Stimulated activated CD4-positive, alpha-beta T cell treated with anti-CD3 and anti-CD28 coated beads, Interleukin-1b, Interleukin-23, amount 100 ng/mL, for 48 hours (primary cell): ENCODE results near the gene HCAR2.
"Not testable (repeated sequence)": the region's sequence is repeated elsewhere in the genome, so short reads cannot be mapped to it uniquely, and the experiment has no call there.

ENCODE experiments used
- DNase-seq: peaks from one replicate; pipeline ENCODE4 v3.0.0-alpha.2; 2020

The HCAR2 gene

GRCh38 chr12:122715211-122715610 is 12.1 kb upstream of the HCAR2 start:
- DNase-seq = not testable (repeated sequence)

GRCh38 chr12:122713491-122714188 is 10.5 kb upstream of the HCAR2 start:
- DNase-seq = not testable (repeated sequence)

- not testable (repeated sequence) for DNase-seq
Measured at GRCh38 chr12:122711266-122711665, 8.1 kb upstream of the HCAR2 start.

- DNase-seq = not testable (repeated sequence)
Measured at GRCh38 chr12:122710341-122710740, 7.2 kb upstream of the HCAR2 start.

DNA sequence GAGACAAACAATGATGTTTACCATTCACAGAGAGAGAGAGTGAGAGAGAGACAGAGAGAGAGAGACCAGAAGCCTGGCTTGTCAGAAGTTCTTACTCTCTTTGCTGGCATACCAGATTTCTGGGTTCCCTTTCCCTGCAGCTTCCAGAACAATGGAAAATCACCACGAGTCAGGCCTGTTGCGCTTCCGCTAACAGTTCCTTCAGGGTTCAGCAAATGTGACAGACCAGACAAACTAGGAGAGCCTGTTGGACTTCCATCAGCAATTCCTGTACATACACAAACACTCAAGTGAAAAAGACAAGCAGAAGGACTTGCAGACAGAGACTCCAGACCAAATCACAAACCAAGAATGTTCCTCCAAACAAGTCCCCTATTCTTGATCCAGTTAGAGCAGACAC is 6.1 kb upstream of the HCAR2 start:
- not testable (repeated sequence) for DNase-seq

DNA sequence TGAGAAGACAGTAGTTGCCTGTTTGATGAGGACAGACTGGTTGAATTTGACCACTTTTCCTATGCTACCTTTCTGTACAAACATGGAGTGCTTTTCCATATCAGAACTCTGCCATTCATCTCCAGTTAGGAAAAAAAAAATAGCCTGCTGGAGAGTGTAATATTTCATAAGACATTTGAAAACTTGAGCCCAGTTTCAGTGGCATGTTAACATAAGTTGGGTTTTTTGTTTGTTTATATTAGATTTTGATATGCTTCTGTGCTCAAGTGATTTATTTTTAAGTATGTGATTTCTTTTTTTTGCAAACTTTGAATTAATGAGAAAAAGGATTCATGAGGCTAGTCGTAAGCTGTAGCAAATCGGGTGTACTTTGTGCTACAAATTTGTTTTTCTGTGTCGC is 684 bp upstream of the HCAR2 start:
- DNase-seq = not testable (repeated sequence)

DNA sequence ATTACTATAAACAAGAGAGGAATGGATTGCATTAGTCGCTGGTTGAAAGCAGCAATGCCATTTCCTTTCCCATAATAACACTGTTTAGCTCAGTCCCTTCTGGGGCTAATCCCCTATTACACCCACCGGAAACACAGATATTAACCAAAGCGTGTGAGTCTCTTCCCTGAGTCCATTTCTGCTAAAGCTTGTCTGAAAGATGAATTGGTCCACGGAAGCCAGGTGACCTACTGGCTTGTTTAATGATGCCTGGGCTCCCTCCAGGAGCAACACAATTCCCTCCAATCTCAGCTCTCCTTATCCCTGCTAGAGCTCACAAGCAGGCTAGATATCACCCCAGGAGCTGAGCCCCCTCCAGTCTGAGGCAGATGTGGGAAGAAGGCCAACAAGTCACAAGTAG is 1.7 kb downstream of the HCAR2 start:
- DNase-seq = not testable (repeated sequence)

- not testable (repeated sequence) for DNase-seq
Measured at GRCh38 chr12:122700038-122700710, 3.0 kb downstream of the HCAR2 start.

DNA sequence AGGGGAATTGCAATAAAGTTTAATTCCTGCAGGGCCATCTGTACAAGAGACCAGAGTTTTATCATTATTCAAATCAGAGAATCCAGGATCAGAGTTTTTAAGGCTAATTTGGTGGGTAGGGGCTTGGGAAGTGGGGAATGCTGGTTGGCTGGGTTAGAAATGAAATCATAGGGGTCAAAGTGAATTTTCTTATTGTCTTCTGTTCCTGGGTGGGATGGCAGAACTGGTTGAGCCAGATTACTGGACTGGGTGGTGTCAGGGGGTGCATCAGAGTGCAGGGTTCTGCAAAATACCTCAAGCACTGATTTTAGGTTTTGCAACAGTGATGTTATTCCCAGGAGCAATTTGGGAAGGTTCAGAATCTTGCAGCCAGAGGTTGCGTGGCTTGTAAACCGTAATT is 6.2 kb downstream of the HCAR2 start:
- DNase-seq = not testable (repeated sequence)

DNA sequence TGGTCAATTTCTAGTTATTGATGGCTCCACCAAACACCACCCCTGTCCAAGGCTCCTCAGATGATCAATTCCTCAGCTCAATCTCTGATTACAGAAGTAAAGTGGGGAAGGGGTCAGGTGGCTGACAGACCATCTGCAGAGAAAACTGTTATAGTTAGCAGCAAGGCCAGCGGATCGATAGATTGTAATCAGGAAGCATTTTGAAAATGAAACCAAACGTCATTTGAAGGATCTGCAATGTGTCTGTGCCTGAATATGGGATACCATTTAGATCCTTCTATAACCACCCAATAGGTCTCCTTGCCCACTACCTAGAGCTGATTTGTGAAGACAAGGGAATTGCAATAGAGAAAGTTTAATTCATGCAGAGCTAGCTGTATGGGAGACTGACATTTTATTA is 11.6 kb downstream of the HCAR2 start:
- DNase-seq = no peak

DNA sequence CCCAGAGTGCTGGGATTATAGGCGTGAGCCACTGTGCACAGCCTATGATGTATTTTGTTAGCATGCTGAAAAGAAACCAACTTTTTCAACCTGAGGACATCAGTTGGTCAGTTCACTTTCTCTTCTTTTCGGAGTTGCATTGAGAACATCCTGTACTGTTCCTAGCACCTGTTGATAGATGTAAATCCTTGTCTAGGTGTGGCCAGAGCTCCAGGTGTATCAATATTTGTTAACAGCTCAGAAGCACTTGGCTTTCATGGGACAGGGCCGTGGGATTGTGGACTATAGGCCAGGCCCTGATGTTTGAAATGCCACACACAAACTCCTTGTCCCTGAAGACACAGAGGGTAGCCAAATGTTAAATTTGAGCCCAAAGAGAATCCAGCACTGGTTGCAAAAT is 14.9 kb downstream of the HCAR2 start:
- no peak for DNase-seq

GRCh38 chr12:122687086-122687485 is 16.1 kb downstream of the HCAR2 start:
- no peak for DNase-seq

DNA sequence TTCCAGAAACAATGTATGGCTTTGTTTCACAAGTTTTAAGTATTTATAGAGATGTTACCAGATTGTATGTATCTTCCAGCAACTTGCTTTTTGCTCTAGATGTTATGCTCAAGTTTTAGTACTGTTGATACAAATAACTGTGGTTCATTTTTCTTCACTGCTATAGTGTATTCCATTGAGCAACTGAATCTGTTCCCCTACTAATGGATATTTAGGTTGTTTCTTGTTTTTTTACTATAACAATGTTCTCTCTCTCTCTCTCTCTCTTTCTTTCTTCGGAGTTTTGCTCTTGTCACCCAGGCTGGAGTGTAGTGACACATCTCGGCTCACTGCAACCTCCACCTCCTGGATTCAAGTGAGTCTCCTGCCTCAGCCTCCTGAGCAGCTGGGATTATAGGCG is 16.6 kb downstream of the HCAR2 start:
- DNase-seq = no peak

DNA sequence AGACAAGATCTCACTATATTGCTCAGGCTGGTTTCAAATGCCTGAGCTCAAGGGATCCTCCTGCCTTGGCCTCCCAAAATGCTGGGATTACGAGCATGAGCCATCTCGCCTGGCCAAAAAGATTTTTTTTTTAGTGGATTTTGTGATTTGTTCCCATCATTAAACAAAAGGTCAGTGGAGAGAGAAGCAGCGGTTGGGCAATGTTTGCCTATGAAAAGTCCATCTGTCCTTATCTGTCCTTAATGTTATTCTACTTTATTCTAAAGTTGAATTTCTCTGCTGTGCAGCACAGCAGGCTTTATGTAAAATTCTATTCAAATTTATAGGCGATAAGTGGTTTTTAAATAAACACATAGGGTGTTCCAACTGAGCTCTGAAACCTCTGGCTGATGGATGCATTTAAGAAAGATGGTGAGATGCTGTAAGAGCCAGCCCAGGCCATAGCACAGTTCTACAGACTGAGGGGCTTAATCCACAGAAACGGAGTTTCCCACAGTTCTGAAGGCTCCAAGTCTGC is 18.8 kb downstream of the HCAR2 start:
- no peak for DNase-seq

GRCh38 chr12:122681814-122682213 is 21.3 kb downstream of the HCAR2 start:
- DNase-seq = no peak

- DNase-seq = not testable (repeated sequence)
Measured at GRCh38 chr12:122680989-122681388, 22.2 kb downstream of the HCAR2 start.

- not testable (repeated sequence) for DNase-seq
Measured at GRCh38 chr12:122676781-122677180, 26.4 kb downstream of the HCAR2 start.

- not testable (repeated sequence) for DNase-seq
Measured at GRCh38 chr12:122676015-122676414, 27.1 kb downstream of the HCAR2 start.

- no peak for DNase-seq
Measured at GRCh38 chr12:122672515-122672914, 30.6 kb downstream of the HCAR2 start.

DNA sequence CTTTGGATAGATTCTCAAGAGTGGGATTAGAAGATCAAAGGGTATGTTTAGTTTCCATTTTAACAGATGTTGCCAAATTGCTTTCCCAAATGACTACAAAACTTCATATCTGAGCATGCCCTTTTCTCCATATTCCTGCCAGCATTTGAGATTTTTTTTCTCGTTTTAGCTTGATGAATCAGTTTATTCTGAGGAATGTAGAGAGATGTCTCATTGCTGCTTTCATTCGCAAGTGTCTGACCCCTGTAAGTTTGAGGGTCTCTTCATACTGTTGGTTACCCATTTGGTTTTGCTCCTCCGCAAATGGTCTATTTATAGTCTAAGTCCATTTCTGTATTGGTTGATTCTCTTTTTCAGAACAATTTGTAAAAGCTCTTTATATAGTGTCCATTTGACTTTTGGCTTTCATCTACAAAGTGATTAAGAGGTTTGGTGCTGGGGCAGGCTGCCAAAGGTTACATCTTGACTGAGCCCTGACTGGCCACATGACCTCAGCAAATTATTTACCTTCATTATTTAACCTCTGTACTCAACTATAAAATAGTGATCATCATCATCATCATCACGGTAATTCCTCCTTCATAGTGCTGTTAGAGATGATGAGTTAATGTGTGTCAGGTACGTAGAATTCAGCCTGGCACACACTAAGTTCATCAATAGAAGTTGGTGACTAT is 33.6 kb downstream of the HCAR2 start:
- no peak for DNase-seq

DNA sequence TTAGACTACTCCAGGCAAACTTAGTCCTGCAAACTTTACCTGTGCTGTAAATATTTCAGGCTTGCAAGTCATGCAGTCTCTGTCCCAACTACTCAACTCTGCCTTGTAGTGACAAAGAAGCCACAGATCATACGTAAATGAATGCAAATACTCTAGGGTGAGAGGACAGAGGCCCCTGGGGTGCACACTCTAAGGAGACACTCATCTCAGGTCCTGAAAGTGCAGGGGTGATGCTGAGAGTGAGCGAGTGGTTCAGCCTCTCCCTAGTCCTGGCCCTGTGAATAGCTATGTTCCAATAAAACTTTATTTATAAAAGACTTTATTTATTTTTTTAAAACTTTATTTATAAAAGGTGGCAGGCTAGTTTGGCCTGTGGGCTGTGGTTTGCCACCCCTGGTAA is 34.9 kb downstream of the HCAR2 start:
- peak; percentile 15 for DNase-seq

- DNase-seq = no peak
Measured at GRCh38 chr12:122665759-122666158, 37.4 kb downstream of the HCAR2 start.

DNA sequence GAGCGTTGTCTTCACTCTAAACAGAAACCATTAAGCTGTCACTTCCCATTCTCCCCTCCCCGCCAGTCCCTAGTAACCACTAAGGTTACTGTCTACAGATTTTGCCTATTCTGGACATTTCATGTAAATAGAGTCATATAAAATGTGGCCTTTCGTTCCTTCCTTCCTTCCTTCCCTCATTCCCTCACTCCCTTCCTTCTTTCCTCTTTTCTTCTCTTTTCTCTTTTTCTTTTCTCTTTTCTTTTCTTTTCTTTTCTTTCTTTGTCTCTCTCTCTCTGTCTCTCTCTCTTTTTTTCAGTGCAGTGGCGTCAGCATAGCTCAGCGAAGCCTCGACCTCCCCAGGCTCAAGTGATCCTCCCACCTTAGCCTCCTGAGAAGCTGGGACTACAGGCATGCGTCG is 37.8 kb downstream of the HCAR2 start:
- no peak for DNase-seq

DNA sequence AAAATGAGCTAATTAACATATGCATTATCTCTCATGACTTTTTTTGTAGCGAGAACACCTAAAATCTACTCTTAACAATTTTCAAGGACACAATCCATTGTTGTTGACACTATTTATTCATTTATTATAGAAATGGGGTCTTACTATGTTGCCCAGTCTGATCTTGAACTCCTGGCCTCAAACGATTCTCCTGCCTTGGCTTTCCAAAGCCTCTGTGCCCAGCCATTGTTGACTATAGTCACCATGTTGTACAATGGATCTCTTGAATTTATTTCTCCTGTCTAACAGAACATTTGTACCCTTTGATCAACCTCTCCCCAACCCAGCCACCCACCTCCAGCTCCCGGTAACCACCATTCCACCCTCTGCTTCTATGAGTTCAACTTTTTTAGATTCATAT is 41.2 kb downstream of the HCAR2 start:
- DNase-seq = no peak
